D721Med (cell line): ENCODE results near the gene TFF1.

Experiments used
- DNase-seq: peaks from one replicate; pipeline ENCODE4 v3.0.0; 2011; ENCODE audit warnings: low spot score; ENCODE audit not compliant: insufficient read length
- FAIRE-seq: peaks from 2 replicates; lab custom pipeline; 2011; peaks lifted over from hg19 to GRCh38; lab: Jason Lieb, UNC
- TF ChIP-seq, protein P1 (sequence below): IDR thresholded peaks from 2 replicates; pipeline ENCODE4 v1.5.1; 2012; ENCODE audit warnings: mild to moderate bottlenecking, control low read depth; ENCODE audit not compliant: insufficient read depth; ENCODE audit errors: missing control alignments

Gene TFF1

DNA sequence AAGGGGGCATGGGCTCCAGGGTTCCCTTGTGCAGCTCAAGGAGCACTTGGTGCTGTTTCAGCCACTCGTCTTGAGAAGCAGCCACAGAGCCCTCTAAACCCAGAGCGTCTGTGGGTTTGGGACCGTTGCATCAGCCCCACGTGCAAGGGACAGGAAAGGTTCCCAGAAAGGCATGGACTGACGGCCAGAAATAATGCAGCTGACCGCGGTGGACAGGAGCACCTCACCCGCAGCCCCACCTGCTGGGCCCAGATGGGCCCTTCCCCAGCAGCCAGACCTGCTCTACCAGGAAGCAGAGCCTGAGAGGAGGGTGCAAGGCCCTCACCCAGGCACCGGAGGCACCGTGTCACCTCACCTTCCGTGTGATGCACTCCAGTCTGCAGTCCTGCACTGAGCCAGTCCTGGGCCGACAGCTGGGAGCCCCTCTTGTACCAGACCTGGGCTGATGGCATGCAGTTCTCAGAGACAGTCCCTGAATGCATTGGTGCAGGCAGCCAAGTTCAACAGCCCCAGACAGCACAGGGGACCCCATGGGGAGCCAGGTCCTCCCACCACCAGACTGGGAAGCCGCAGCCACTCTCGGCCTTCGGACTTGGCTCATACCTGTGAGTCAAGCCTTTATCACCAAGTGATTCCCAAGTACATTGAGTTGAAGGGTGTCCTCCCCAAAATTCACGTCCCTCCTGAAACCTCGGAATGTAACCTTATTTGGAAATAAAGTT lies 46.3 kb downstream of the TFF1 start:
- FAIRE-seq: no peak
- TF ChIP-seq, protein P1, sequence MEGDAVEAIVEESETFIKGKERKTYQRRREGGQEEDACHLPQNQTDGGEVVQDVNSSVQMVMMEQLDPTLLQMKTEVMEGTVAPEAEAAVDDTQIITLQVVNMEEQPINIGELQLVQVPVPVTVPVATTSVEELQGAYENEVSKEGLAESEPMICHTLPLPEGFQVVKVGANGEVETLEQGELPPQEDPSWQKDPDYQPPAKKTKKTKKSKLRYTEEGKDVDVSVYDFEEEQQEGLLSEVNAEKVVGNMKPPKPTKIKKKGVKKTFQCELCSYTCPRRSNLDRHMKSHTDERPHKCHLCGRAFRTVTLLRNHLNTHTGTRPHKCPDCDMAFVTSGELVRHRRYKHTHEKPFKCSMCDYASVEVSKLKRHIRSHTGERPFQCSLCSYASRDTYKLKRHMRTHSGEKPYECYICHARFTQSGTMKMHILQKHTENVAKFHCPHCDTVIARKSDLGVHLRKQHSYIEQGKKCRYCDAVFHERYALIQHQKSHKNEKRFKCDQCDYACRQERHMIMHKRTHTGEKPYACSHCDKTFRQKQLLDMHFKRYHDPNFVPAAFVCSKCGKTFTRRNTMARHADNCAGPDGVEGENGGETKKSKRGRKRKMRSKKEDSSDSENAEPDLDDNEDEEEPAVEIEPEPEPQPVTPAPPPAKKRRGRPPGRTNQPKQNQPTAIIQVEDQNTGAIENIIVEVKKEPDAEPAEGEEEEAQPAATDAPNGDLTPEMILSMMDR: no peak

DNA sequence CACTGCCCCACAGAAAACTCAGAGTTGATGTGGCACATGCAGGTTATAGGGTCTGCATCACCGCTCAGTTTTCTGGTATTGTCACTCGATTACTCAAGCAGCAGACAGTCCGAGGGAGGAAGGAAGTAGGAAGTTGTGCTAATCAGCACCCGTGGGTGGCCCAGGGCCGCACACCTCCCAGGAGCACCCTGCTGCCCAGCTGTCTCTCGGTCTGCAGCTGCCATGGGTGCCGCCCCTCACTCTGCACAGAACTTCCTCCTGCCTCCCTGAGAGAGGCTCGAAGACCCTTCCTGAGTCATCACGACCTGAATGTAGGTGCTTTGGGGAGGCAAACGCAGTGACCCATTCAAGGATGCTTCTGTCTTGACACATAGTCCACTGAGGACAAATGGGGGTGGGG lies 47.0 kb downstream of the TFF1 start:
- FAIRE-seq (no peak), DNase-seq (no peak)
- TF ChIP-seq, protein P1: no peak

More for the DNA sequence above, 46.3 kb downstream of the TFF1 start:
- no peak for DNase-seq

DNA sequence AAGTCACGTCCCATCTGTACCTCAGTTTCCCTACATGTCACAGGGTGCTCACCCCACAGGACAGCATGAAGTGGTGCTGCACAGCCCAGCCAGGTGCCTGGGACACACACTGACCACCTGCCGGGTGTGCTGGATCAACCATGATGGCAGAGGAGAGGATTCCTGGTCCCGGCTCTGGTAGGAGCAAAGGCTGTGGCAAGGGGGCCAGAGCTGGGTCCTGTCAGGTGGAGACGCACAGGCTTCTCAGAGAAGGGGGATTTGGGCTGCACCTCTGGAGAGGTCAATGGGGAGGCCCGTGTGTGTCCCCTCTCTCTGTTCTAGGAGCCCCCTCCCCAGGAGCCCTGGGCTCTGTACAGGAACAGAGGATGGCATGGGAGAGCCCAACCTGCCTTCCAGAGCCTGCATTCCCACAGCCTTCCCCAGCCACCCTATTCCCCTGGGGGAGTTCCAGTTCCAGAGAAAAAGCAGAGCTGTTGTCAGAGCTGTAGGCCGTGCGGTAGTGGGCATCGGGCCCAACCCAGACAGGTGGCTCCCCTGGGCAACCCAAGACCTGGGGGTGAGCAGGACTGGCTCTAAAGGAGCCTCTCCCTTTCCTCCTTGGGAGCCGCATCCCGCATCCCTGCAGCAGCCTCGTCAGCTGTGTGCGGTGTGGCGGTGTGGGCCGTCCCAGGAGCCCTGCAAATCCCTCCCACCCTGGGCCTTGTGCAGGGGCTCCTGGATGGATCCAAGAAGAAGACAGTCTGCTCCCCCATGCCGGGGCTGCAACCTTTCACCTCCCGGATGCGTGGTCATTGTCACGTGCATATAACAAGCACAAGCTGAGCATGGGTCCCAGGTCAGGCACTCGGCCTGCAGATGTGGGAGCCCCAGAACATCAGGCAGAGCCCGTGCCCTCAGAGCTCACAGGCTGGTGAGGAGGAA lies 48.2 kb downstream of the TFF1 start:
- DNase-seq (no peak), FAIRE-seq (no peak)
- TF ChIP-seq, protein P1: no peak

DNA sequence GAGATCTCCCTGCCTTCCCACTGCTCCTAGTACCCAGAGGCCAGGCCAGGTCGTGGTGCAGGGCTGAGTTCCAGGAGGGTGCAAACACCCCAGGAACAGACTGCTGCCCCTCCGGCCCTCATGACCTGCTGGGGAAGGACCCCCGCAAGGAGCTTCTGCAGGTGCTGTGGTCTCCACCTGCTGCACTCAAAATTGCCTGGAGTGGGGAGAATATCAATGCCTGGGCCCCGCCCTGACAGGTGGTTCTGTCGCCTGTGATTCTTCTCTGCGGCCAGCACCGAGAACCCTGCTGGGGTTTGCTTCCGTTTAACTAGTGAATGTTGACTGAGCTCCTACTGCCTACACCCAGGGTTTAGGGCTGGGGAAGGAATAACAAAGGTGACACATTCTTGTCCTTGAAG lies 49.0 kb downstream of the TFF1 start:
- FAIRE-seq (no peak), DNase-seq (no peak)
- TF ChIP-seq, protein P1: no peak

DNA sequence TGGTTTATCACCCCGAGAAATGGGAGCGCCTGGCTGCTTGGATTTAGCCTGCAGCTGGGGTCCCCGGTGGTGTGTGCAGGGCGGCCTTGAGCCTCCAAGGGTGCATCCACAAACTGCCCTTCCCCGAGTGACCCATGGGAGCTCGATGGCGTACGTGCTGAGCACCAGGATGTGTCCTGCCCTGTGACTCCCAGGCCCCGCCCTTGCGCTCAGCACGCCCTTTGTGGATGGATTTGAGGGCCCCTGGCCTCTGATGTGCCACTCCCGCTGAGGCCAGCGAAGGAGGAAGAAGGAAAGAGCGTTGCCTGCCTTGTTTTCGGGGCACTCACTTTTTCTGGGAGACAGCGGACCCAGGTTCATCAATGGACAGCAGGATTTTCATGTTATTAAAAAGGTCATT lies 49.4 kb downstream of the TFF1 start:
- no peak for FAIRE-seq
- TF ChIP-seq, protein P1: no peak
- no peak for DNase-seq

DNA sequence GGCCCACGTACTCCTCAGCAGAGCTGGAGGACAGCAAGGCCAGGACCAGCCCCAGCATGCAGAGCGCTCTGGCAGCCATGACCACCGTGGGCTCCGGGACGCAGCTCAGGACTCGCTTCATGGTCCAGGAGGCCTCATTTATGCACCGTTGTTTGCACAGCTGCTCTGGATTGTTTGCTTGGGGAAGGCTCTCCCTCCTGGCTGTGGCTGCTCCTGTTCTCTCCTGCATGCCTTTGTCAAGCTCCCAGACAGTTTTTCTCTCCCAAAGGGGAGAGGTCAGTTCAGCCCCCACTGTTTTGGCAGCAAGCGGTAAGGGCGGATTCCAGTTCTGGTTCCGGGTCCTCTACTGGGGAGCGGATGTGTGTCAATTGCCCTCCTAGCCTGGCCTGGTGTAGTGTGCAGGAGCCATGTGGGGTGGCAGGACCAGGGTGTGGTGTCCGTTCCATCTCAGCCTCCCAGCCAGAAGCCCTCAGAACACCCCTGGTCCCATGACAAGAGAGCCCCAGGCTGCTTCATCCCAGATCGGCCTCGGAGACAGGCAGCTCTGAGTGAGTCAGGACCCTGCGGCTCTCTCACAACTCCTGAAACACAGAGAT lies 50.9 kb downstream of the TFF1 start, which contains the start of gene TFF3:
TSS of gene TFF3 (minus strand) at position 114 of the 596 bp plus-strand sequence. CDS start at position 79, 35 bp downstream.
- TF ChIP-seq, protein P1: no peak
- FAIRE-seq: no peak
- DNase-seq: no peak
